Tibial nerve (tissue), 3 donors: ENCODE data around the gene PNPLA6.

Source experiments
- POLR2A ChIP-seq, 2 donors: fragments of 450-650 bp; IDR thresholded peaks; one replicate each; pipeline ENCODE4 v1.6.1; 2017; ENCODE audit warnings: antibody characterized with exemption in 2 of 2, mild to moderate bottlenecking in 2 of 2, moderate library complexity in 2 of 2
- TF ChIP-seq, protein P1 (sequence below), 5 experiments: fragments of 200-600 bp in 3 of 5; fragments of 450-650 bp in 2 of 5; sonication (generic) in 3 of 5; IDR thresholded peaks; one replicate each; pipeline ENCODE4 v1.5.1; 2016 to 2019; ENCODE audit warnings: antibody characterized with exemption in 5 of 5, mild to moderate bottlenecking in 3 of 5, moderate library complexity in 2 of 5

DNA sequence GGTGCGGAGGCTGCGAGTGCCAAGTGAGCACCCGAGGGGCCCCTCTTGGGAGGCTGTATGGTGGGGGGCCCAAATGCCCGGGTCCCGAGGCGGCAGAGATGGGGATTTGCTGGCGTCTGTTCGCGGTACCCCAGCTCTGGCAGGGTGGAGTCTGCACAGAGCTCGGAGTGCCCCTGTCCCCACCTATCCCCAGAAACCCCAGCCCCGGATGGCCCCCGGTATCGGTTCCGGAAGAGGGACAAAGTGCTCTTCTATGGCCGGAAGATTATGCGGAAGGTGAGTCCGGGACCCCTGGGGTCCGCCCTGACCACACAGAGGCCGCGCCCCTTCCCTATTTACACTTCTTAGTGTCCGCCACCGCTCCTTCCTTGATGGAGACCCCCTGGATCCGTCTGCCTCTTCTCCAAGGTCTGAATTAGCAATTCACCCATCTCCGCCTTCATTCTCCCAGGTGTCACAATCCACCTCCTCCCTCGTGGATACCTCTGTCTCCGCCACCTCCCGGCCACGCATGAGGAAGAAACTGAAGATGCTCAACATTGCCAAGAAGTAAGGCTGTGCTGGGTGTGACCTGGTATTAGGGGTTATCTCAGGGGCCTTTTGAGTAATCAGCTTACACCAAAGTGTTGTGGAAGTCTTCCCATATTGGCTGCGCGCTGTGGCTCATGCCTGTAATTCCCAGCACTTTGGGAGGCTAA is 630 bp downstream of the PNPLA6 start:
- no peak for TF ChIP-seq POLR2A (IDR thresholded peaks at IDR 0.05)
- TF ChIP-seq, protein P1, sequence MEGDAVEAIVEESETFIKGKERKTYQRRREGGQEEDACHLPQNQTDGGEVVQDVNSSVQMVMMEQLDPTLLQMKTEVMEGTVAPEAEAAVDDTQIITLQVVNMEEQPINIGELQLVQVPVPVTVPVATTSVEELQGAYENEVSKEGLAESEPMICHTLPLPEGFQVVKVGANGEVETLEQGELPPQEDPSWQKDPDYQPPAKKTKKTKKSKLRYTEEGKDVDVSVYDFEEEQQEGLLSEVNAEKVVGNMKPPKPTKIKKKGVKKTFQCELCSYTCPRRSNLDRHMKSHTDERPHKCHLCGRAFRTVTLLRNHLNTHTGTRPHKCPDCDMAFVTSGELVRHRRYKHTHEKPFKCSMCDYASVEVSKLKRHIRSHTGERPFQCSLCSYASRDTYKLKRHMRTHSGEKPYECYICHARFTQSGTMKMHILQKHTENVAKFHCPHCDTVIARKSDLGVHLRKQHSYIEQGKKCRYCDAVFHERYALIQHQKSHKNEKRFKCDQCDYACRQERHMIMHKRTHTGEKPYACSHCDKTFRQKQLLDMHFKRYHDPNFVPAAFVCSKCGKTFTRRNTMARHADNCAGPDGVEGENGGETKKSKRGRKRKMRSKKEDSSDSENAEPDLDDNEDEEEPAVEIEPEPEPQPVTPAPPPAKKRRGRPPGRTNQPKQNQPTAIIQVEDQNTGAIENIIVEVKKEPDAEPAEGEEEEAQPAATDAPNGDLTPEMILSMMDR (IDR thresholded peaks at IDR 0.05): no peak
